Measurements from ENCODE around the gene INPP4A.
"Not testable (repeated sequence)": the region's sequence is repeated elsewhere in the genome, so short reads cannot be mapped to it uniquely, and the experiment has no call there.

INPP4A gene

GRCh38 chr2:98444436-98445176 lies at the start of gene INPP4A:
TSS of gene INPP4A (plus strand) at chr2:98444858. CDS start at chr2:98520049, 75,191 bp downstream.
- peak; percentile 72 for DNase-seq (ENCODE audit: low read depth)

- DNase-seq (ENCODE audit: low read depth), result no peak
Measured at GRCh38 chr2:98395977-98396376, 48.7 kb upstream of the INPP4A start.

DNA sequence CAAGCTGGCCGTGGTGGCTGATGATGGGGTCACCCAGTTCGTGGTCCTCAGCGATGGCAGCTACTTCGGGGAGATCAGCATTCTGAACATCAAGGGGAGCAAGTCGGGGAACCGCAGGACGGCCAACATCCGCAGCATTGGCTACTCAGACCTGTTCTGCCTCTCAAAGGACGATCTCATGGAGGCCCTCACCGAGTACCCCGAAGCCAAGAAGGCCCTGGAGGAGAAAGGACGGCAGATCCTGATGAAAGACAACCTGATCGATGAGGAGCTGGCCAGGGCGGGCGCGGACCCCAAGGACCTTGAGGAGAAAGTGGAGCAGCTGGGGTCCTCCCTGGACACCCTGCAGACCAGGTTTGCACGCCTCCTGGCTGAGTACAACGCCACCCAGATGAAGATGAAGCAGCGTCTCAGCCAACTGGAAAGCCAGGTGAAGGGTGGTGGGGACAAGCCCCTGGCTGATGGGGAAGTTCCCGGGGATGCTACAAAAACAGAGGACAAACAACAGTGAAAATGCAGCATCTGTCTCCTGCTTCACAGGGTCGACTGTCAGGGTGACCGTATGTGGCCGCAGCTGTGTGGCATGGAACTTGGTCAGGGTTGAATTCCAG lies 47.8 kb upstream of the INPP4A start:
- DNase-seq (ENCODE audit: low read depth), result no peak

DNA sequence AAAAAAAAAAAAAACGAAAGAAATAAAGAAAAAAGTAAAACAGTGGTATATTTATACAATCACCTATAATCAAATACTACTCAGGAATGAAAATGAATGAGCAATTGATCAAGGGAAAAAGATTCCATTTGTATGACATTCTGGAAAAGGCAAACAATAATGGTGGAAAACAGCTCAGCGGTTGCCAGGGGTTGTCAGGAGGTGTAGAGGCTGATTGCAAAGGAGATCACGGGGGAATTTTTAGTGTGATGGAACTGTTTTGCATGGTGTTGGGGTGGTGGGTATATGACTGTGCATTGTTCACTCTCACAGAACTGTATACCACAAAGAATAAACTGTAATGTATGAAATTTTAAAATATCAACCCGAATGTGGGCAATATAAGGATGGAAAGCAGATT lies 45.5 kb upstream of the INPP4A start:
- no peak for DNase-seq (ENCODE audit: low read depth)

DNA sequence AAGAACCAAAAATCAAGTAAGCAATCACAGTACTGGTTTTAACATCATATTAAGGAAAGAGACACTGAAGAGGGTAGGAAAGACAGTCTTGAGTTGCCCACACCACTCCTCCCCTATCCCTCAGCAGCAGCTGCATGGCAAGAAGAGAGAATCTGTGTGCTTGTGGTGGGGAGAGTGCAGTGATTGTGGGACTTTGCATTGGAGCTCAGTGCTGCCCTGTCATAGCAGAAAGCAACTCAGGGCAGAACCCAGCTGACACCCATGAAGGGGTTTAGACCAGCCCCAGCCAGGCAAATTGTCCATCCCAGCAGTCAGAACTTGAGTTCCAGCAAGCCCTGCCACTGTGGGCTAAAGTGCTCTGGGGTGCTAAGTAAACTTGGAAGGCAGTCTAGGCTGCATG lies 40.8 kb upstream of the INPP4A start:
- no peak for DNase-seq (ENCODE audit: low read depth)

DNA sequence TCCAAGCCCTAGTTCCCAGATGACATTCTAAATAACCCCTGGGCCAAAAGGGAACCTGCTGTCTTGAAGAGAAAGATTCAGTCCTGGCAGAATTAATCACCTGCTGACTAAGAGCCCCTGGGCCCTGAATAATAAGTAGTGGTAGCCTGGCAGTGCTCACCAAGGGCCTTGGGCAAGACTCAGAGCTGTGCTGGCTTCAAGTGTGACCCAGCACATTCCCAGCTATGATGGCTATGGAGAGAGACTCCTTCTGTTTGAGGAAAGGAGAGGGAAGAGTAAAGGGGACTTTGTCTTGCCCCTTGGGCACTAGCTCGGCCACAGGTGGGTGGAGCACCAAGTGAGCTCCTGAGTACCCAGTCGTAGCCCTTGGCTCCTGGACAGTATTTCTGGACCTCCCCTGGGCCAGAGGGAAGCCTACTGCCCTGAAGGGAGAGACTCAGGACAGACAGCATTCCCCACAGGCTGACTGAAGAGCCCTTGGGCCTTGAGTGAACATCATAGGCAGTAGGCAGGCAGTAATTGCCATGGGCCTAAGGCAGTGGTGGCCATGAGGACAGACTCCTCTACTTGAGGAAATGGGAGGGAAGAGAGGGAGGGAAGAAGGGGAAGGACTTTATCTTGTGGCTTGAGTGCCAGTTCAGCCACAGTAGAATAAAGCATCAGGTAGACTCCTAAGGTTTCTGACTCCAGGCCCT lies 40.0 kb upstream of the INPP4A start:
- DNase-seq (ENCODE audit: low read depth), result no peak

DNA sequence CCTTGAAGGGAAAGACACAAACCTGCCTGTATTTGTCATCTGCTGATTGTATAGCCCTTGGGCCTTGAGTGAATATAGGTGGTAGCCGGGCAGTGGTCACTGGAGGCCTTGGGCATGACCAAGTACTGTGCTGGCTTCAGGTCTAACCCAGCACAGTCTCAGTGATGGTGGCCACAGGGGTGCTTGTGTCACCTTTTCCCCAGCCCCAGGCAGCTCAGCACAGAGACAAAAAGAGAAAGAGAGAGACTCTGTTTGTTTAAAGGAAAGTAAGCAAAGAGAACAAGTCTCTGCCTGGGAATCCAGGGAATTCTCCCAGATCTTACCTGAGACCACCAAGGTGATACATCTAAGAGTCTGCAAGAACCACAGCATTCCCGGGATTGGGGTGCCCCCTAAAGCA lies 39.4 kb upstream of the INPP4A start:
- DNase-seq (ENCODE audit: low read depth), result no peak

GRCh38 chr2:98408155-98408554 lies 36.5 kb upstream of the INPP4A start:
- no peak for DNase-seq (ENCODE audit: low read depth)

DNA sequence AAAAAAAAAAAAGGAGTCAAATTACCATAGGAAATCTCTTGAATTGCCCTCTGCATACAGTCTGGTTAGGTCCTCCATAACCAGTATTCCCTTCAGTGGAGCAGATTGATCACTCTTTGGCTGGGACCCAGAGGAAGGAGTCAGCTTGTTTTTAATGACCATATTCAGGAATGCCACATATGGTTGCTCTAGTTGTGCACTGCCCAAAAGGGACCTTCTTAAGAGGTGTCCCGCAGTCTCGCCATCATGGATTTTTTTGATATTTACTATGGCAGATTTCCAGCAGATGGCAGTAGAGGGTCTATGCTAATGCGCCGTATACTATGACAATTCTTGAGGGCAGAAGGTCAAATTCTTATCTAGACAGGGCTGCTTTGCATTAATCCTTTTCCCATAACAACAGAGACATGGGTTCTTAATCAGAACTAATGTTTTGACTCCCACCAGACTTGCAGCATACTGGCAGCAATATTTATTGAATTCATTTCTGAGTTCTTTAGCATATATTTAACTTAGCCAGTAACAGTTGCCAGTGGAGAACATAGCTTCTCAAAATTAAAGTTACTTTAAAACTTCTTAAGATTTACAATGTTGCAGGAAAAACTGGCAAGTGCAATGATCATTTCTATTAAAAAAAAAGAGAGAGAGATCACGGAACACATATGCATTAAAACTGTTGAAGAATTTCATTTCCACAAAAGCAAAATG lies 31.8 kb upstream of the INPP4A start:
- DNase-seq (ENCODE audit: low read depth), result peak; percentile 17

DNA sequence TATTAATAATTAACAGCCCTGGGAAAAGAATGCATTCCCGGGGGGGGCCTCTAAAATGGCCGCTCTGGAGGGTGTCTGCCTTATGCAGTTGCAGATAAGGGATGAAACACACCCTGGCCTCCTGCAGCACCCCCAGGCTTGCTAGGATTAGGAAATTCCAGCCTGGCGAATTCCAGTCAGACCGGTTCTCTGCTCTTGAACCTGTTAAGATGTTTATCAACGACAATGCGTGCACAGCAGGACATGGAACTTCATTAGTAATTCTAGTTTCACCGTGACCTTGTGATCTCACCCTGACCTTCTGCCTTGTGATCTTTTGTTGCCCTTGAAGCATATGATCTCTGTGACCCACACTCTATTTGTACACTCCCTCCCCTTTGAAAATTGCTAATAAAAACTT lies 30.4 kb upstream of the INPP4A start:
- not testable (repeated sequence) for DNase-seq (ENCODE audit: low read depth)

DNA sequence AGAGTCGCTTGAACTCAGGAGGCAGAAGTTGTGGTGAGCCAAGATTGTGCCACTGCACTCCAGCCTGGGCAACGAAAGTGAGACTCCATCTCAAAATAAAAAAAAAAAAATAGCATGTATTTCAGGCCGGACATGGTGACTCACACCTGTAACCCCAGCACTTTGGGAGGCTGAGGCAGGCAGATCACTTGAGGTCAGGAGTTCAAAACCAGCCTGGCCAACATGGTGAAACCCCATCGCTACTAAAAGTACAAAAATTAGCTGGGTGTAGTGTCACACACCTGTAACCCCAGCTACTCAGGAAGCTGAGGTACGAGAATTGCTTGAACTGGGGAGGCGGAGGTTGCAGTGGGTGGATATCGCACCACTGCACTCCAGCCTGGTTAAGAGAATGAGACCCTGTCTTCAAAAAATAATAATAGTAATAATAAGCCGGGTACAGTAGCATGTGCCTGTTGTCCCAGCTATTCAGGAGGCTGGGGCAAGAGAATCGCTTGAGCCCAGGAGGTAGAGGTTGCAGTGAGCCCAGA lies 28.9 kb upstream of the INPP4A start:
- not testable (repeated sequence) for DNase-seq (ENCODE audit: low read depth)

DNA sequence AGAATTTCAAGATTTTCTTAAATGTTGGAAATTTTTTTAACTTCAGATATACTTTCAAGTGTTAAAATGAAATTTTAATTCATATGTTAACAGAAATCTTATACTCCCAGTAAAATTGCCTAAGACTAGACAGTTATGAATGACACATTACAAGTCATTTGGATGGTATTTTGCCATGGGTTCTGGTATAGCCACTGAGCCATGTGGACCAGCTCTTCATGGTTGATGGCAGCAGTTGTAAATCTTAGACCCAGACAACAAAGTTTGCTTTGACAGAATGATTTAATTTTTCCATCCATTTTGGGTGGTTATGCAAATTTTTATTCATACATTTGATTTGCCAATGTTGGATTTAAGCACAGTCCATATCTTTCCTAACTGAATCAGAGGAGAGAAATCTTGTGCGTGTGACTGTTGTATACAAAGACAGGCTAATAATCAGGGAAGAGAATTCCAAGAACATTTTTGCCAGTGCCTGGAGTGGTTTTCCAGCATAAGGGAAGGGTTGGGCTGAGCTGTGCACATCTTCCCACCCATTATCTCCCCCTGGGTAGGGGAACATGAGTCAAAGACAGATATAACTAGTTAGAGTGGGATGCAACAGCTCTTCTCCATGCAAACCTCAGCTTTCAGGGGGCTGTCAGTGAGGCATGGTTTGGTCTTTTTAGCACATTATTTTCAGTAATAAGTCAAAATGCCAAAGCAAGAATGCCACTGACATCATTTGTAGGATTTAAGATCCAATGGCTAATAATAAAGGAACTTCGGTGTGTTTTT lies 28.1 kb upstream of the INPP4A start:
- DNase-seq (ENCODE audit: low read depth), result no peak

GRCh38 chr2:98419544-98419943 lies 25.1 kb upstream of the INPP4A start:
- DNase-seq (ENCODE audit: low read depth), result no peak

- no peak for DNase-seq (ENCODE audit: low read depth)
Measured at GRCh38 chr2:98419977-98420725, 24.5 kb upstream of the INPP4A start.

GRCh38 chr2:98422449-98422848 lies 22.2 kb upstream of the INPP4A start:
- no peak for DNase-seq (ENCODE audit: low read depth)

DNA sequence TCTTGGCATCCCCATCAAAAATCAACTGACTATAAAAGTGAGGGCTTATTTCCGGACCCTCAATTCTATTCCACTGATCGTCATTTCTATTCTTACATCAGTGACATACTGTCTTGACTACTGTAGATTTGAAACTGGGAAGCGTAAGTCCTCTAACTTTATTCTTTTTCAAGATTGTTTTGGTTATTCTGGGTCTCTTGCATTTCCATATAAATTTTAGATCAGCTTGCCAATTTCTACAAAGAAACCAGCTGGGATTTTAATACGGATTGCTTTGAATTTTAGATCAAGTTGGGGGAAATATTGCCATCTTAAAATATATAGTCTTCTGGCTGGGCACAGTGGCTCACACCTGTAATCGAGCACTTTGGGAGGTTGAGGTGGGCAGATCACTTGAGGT lies 17.9 kb upstream of the INPP4A start:
- DNase-seq (ENCODE audit: low read depth), result no peak

DNA sequence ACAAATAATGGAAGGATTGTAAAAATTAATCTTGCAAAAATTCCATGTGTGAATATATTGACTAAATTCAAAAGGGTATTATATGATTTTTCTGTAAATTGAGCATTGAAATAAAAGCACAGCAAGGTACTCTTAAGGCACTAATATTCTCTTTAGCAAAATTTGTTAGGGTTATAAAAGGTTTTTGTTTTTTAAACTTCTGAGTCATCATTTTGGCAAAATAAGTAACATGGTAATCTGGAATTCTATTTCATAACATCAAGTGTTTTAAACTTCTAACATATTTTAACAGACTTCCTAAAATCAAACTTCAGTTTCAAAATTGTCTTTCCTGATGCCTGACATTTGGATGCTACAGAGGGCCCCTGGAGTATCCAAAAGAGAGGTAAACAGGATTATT lies 12.5 kb upstream of the INPP4A start:
- DNase-seq (ENCODE audit: low read depth), result no peak

GRCh38 chr2:98433363-98433964 lies 11.2 kb upstream of the INPP4A start:
- DNase-seq (ENCODE audit: low read depth), result no peak

GRCh38 chr2:98434492-98434891 lies 10.2 kb upstream of the INPP4A start:
- no peak for DNase-seq (ENCODE audit: low read depth)

- DNase-seq (ENCODE audit: low read depth), result not testable (repeated sequence)
Measured at GRCh38 chr2:98435670-98436069, 9.0 kb upstream of the INPP4A start.
